Nephron progenitor cell (in vitro differentiated cells): Measurements from ENCODE around the gene SLC31A1.

Experiments used
- DNase-seq: peaks from one replicate; pipeline ENCODE4 v3.0.0; 2021
- H3K27ac Mint-ChIP-seq: 2 replicates; pipeline ENCODE4 v1.8.0; 2021; ENCODE audit warnings: mild to moderate bottlenecking, moderate library complexity, mixed read lengths
- H3K27me3 Mint-ChIP-seq: 2 replicates; pipeline ENCODE4 v1.8.0; 2021; ENCODE audit warnings: mild to moderate bottlenecking, low read depth, mixed read lengths; ENCODE audit not compliant: poor library complexity
- H3K36me3 Mint-ChIP-seq: 2 replicates; pipeline ENCODE4 v1.8.0; 2021; ENCODE audit warnings: low read depth, mixed read lengths
- H3K4me1 Mint-ChIP-seq: 2 replicates; pipeline ENCODE4 v1.8.0; 2021; ENCODE audit warnings: mixed read lengths
- H3K4me3 Mint-ChIP-seq: 2 replicates; pipeline ENCODE4 v1.8.0; 2021; ENCODE audit warnings: mild to moderate bottlenecking, moderate library complexity, mixed read lengths
- H3K9me3 Mint-ChIP-seq: 2 replicates; pipeline ENCODE4 v1.8.0; 2021; ENCODE audit warnings: mild to moderate bottlenecking, moderate library complexity, mixed read lengths
- CTCF ChIP-seq: fragments of 200-600 bp; sonication (generic); IDR thresholded peaks from 2 replicates; pipeline ENCODE4 v1.5.0; 2021; ENCODE audit warnings: antibody characterized with exemption

Gene SLC31A1

DNA sequence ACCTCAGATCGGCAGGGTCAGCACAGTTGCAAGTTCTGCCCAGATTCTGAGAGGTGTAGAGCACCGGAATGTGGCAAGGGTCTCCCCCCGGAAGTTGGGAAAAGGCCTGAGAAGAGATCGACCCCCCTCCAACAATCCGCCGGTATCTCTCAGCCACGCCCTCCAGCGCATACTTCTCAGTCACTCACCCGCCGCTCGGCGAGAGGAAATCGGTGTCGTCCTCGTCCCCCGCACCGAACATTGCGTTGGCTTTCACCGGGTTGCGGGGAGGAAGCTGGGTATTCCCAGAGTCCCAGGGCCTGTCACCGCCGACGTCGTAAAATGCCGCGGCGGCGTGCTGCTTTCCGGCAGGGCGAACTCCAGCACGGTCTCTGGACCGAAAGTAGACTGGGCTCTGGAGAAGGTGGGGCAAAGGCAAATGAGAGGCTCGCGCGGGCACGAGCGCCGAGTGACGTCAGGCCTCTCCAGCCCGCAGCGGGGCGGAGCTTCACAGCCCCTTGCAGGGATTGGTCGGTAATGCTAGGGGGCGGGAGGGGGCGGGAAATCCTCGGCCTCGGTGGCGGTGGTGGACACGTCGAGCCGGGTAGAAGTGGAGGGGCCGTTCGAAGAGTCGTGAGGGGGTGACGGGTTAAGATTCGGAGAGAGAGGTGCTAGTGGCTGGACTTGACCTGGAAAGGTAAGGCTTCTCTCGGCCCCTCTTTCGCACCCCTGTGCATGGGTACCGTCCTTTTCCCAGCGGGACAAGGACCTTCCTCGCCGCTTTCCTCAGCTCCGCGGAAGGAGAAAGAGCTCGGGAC is at the start of gene SLC31A1, which contains the start of gene FKBP15:
SLC31A1 (plus strand) TSS at position 542 of the 797 bp plus-strand sequence. CDS start 34,605 bp downstream, outside the sequence.
FKBP15 (minus strand) TSS at position 275 of the 797 bp plus-strand sequence; CDS start at position 241, 34 bp downstream.
- peak within 1 kb of the TSS; percentile 99 for H3K4me3 Mint-ChIP-seq
- no peaks in the 10 kb centered on the region for H3K9me3 Mint-ChIP-seq
- TF ChIP-seq CTCF = no peak
- peak within 1 kb of the TSS; percentile 98 for H3K27ac Mint-ChIP-seq
- H3K36me3 Mint-ChIP-seq = peaks cover 4% of the 10 kb centered on the region
- H3K4me1 Mint-ChIP-seq = peaks cover 37% of the 10 kb centered on the region
- DNase-seq = peak; percentile 98
- no peaks in the 10 kb centered on the region for H3K27me3 Mint-ChIP-seq

DNA sequence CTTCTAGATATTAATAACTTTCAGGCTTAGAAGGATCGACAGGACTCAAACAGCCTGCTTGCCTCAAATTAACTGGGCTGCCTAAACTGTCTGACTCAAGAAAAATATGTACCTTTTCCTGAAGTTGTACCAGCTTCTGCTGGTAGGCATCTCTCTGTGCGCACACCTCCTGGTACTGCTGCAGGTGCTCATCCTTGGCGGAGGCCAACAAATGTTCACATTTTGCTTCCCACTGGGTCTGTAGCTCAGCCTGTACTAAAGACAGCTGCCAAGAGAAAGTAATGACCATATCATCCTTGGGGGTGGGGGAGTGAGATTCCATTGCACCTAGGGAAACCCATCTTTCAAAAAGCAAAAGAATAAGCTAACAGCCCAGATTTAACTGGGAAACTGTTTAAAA is 48.0 kb upstream of the SLC31A1 start:
- no peak overlapping the region for H3K27ac Mint-ChIP-seq
- H3K27me3 Mint-ChIP-seq = peaks cover 4% of the 10 kb centered on the region
- no peaks in the 10 kb centered on the region for H3K9me3 Mint-ChIP-seq

GRCh38 chr9:113176803-113177202 is 44.5 kb upstream of the SLC31A1 start:
- Mint-ChIP-seq H3K4me3 (no peak overlapping the region), H3K27ac (no peak overlapping the region), H3K36me3 (peaks cover 69% of the 10 kb centered on the region), H3K9me3 (no peaks in the 10 kb centered on the region), H3K4me1 (no peaks in the 10 kb centered on the region), H3K27me3 (no peaks in the 10 kb centered on the region)
- no peak for TF ChIP-seq CTCF
- no peak for DNase-seq

More for the DNA sequence above, 48.0 kb upstream of the SLC31A1 start:
- no peaks in the 10 kb centered on the region for H3K4me1 Mint-ChIP-seq
- no peak for DNase-seq
- TF ChIP-seq CTCF = no peak
- H3K36me3 Mint-ChIP-seq = peaks cover 81% of the 10 kb centered on the region
- H3K4me3 Mint-ChIP-seq = no peak overlapping the region

DNA sequence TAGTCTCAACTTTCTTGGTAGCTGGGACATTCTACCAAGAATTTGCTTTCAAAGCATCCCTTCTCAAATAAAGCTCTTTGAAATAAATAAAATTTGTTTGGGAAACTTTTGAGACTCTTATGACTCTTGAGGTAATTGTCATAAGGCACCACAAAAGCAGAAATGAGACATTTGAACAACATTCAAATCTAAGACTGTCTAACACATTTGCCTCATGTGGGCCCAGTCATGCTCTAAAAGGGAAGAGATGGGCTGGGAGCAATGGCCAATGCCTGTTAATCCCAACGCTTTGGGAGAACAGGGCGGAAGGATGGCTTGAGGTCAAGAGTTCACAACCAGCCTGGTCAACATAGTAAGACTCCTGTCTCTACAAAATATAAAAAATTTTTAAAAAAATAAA is 44.1 kb upstream of the SLC31A1 start:
- H3K27me3 Mint-ChIP-seq = no peaks in the 10 kb centered on the region
- peaks cover 69% of the 10 kb centered on the region for H3K36me3 Mint-ChIP-seq
- no peaks in the 10 kb centered on the region for H3K4me1 Mint-ChIP-seq

GRCh38 chr9:113178087-113178486 is 43.3 kb upstream of the SLC31A1 start:
- Mint-ChIP-seq H3K4me3 (no peak overlapping the region), H3K36me3 (peaks cover 68% of the 10 kb centered on the region), H3K27me3 (no peaks in the 10 kb centered on the region), H3K27ac (no peak overlapping the region), H3K9me3 (no peaks in the 10 kb centered on the region), H3K4me1 (no peaks in the 10 kb centered on the region)
- DNase-seq = no peak
- TF ChIP-seq CTCF = no peak

More for the DNA sequence above, 44.1 kb upstream of the SLC31A1 start:
- no peaks in the 10 kb centered on the region for H3K9me3 Mint-ChIP-seq
- H3K4me3 Mint-ChIP-seq = no peak overlapping the region
- no peak overlapping the region for H3K27ac Mint-ChIP-seq
- TF ChIP-seq CTCF = no peak
- no peak for DNase-seq

DNA sequence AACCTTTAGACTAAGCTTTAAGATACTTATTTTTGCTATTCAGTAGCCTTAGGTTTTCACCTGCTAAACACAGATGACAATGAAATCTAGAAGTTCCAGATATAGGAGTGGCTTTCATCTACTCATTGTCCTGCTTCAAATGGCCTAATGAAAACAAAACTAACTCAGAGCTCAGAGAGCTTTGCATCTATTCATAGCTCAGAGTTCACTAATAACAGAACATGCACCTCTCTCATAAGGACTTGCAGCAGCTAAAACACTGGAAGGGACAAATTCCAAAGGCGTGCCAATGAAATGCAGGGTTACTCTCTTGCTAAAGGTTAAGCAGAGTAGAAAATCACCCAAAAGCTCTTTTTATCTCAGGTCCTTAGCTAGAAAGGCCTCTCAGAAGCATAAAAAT is 41.5 kb upstream of the SLC31A1 start:
- H3K9me3 Mint-ChIP-seq = no peaks in the 10 kb centered on the region
- H3K4me1 Mint-ChIP-seq = no peaks in the 10 kb centered on the region
- TF ChIP-seq CTCF = no peak
- no peak overlapping the region for H3K27ac Mint-ChIP-seq
- no peaks in the 10 kb centered on the region for H3K27me3 Mint-ChIP-seq
- no peak for DNase-seq
- H3K4me3 Mint-ChIP-seq = no peak overlapping the region
- peaks cover 56% of the 10 kb centered on the region for H3K36me3 Mint-ChIP-seq
